Fibroblast of skin of back (primary cell): Measurements from ENCODE around the gene SLC35F6.
"Not testable (repeated sequence)": the region's sequence is repeated elsewhere in the genome, so short reads cannot be mapped to it uniquely, and the experiment has no call there.

Experiments used
- DNase-seq: peaks from one replicate; pipeline ENCODE4 v3.0.0-alpha.2; 2013

Gene SLC35F6

GRCh38 chr2:26731714-26732113 lies 32.4 kb upstream of the SLC35F6 start:
- no peak for DNase-seq

- DNase-seq, result no peak
These were observed 31.6 kb upstream of the SLC35F6 start for GRCh38 chr2:26732446-26732845.

GRCh38 chr2:26733413-26733812 lies 30.7 kb upstream of the SLC35F6 start:
- DNase-seq, result no peak

- DNase-seq, result peak; percentile 62
These were observed 29.0 kb upstream of the SLC35F6 start for GRCh38 chr2:26735097-26735496.

GRCh38 chr2:26735883-26736588 lies 28.0 kb upstream of the SLC35F6 start:
- no peak for DNase-seq

- DNase-seq, result no peak
These were observed 26.9 kb upstream of the SLC35F6 start for GRCh38 chr2:26737221-26737620.

- DNase-seq, result no peak
These were observed 25.6 kb upstream of the SLC35F6 start for GRCh38 chr2:26738481-26738880.

GRCh38 chr2:26739514-26739913 lies 24.6 kb upstream of the SLC35F6 start:
- no peak for DNase-seq

- DNase-seq, result no peak
These were observed 23.7 kb upstream of the SLC35F6 start for GRCh38 chr2:26740346-26740745.

GRCh38 chr2:26740890-26741302 lies 23.2 kb upstream of the SLC35F6 start:
- peak; percentile 16 for DNase-seq

- DNase-seq, result no peak
These were observed 21.9 kb upstream of the SLC35F6 start for GRCh38 chr2:26742048-26742770.

- no peak for DNase-seq
These were observed 20.2 kb upstream of the SLC35F6 start for GRCh38 chr2:26743852-26744251.

- no peak for DNase-seq
These were observed 19.1 kb upstream of the SLC35F6 start for GRCh38 chr2:26744953-26745352.

- DNase-seq, result peak; percentile 71
These were observed 18.3 kb upstream of the SLC35F6 start for GRCh38 chr2:26745609-26746327.

- DNase-seq, result no peak
These were observed 17.1 kb upstream of the SLC35F6 start for GRCh38 chr2:26746934-26747333.

GRCh38 chr2:26749787-26750420 lies 14.2 kb upstream of the SLC35F6 start:
- DNase-seq, result peak; percentile 46

GRCh38 chr2:26750467-26750866 lies 13.6 kb upstream of the SLC35F6 start:
- DNase-seq, result not testable (repeated sequence)

- DNase-seq, result peak; percentile 80
These were observed 11.4 kb upstream of the SLC35F6 start for GRCh38 chr2:26752656-26753055.

GRCh38 chr2:26754539-26754938 lies 9.5 kb upstream of the SLC35F6 start:
- DNase-seq, result no peak

GRCh38 chr2:26754972-26755670 lies 9.0 kb upstream of the SLC35F6 start:
- DNase-seq, result no peak

GRCh38 chr2:26756337-26756736 lies 7.7 kb upstream of the SLC35F6 start:
- no peak for DNase-seq
